Measurements from ENCODE around the gene ZNF146.

- TF ChIP-seq CTCF (IDR thresholded peaks at IDR 0.05) (peak in 3 of 7 experiments; percentile 3 to 39 (median 25)), POLR2A (IDR thresholded peaks at IDR 0.05) (peak in 2 of 4 donors; percentile 46 to 76), EP300 (IDR thresholded peaks at IDR 0.05) (no peak)
These were observed at the start of gene ZNF146, which contains the start of gene ZNF565 for GRCh38 chr19:36214386-36215275.

Data from stomach (tissue), 4 donors.